GM12864 (cell line): ENCODE measurements around the gene ADPRS.

Source experiments
- DNase-seq: peaks from one replicate; pipeline ENCODE4 v3.0.0-alpha.2; 2011; ENCODE audit warnings: low read depth
- H3K4me3 ChIP-seq: 2 replicates; pipeline ENCODE4 v1.5.1; 2011; ENCODE audit warnings: mild to moderate bottlenecking, low read depth, low read length, control low read depth
- TF ChIP-seq, protein P1 (sequence below): IDR thresholded peaks from 2 replicates; pipeline ENCODE4 v1.5.1; 2011; ENCODE audit warnings: low read depth, mild to moderate bottlenecking, moderate library complexity, low read length, control low read depth, inconsistent platforms; ENCODE audit errors: missing control alignments

Gene ADPRS

DNA sequence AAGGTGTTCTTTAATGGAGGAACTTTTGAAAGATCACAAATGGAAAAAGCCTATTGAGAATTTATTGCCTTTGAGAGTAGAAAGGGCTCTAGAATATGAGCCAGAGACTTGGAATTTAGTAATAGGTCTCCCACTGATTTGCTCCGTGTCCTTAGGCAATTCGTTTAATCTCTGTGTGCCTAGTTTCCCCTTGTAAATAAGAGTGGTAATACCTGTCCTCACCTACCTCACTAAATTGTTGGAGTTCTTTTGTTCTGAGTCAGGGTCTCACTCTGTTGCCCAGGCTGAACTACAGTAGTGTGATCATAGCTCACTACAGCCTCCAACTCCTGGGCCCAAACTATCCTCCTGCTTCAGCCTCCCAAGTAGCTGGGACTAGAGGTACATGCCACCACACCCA lies 19.8 kb upstream of the ADPRS start:
- no peak for DNase-seq

DNA sequence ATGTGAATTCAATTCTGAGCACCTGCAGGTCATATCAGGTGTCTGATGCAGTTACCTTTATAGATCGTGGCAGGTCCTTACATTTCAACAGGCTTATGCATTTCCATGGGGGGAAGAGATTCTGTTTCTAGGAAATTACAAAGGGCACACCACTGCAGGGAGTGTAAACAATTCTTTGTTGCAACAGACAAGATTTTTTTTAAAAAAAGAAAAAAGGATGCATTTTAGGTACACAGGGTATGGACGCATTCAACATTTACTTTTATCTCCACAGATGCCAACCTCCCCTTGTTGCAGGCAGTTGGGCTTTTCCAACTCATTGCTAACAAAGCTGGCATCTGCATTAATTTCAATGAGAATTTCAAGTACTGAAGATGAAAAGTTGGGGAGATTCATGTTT lies 18.3 kb upstream of the ADPRS start:
- TF ChIP-seq, protein P1, sequence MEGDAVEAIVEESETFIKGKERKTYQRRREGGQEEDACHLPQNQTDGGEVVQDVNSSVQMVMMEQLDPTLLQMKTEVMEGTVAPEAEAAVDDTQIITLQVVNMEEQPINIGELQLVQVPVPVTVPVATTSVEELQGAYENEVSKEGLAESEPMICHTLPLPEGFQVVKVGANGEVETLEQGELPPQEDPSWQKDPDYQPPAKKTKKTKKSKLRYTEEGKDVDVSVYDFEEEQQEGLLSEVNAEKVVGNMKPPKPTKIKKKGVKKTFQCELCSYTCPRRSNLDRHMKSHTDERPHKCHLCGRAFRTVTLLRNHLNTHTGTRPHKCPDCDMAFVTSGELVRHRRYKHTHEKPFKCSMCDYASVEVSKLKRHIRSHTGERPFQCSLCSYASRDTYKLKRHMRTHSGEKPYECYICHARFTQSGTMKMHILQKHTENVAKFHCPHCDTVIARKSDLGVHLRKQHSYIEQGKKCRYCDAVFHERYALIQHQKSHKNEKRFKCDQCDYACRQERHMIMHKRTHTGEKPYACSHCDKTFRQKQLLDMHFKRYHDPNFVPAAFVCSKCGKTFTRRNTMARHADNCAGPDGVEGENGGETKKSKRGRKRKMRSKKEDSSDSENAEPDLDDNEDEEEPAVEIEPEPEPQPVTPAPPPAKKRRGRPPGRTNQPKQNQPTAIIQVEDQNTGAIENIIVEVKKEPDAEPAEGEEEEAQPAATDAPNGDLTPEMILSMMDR: no peak
- DNase-seq: no peak

More for the DNA sequence above, 19.8 kb upstream of the ADPRS start:
- H3K4me3 ChIP-seq: no peak overlapping the region
- TF ChIP-seq, protein P1: no peak

DNA sequence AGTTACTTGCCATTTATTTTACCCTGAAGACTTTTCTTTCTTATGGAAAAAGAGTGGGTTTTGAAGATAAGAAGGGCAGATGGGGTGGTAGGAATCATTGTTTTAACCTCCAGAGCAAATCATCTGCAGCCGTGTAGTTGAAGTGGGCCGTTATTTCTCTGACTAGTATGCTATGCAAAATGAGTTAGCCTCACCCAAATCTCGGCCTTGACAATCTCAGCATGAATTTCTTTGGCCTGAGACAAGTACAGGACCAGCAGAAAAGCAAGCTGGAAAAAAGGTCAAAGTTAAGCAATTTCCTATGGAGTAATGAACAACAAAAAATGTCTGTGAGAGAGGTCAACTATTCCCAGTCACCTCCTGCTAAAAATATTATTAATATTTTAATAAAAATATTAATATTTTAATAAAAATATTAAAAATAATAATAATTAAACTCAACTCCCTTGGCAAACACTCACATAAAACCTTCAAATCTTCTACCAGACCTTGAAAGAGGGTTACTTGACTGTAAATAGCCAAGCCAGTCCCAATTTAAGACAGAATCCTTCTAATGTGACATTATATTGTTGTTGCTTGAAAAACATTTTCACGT lies 11.6 kb upstream of the ADPRS start:
- no peak for DNase-seq
- TF ChIP-seq, protein P1: no peak
- H3K4me3 ChIP-seq: no peak overlapping the region

More for the DNA sequence above, 18.3 kb upstream of the ADPRS start:
- H3K4me3 ChIP-seq: no peak overlapping the region

DNA sequence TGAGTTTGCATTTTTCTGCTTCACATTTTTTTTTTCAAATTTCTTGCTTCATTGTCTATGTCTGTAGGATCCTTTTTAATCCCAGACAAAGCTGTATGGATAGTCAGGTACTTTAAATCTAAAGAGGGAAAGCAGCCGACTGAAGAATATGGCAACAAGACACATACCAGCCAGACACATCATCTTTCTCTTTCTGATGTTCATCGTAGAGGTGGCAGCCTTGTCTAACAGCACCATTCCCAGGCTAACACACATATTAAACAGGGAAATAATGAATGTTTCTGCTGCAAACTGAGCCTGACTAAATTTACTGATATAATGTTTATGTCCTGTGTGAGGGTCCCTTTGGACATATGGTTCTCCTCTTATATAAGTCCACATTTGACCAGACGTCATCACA lies 8.5 kb upstream of the ADPRS start:
- TF ChIP-seq, protein P1: no peak
- no peak overlapping the region for H3K4me3 ChIP-seq

DNA sequence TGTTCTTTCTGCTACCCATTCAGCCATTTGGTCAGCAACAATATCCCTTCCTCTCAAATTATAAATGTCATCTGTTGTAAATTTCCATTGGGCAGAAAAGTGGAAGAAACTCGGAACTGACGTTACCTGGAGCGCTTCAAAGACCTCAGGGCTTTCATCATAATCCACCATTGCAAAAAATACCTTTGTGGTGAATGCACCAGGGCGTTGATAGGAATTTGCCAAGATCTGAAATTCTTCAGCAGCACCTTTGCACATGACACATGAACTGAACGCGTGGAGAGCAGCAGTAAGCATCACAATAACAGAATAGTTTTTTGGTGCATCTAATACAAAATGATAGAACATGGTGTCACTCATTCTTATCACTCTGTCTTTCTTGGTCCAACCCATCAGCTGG lies 7.9 kb upstream of the ADPRS start:
- TF ChIP-seq, protein P1: no peak
- no peak overlapping the region for H3K4me3 ChIP-seq
- DNase-seq: no peak

More for the DNA sequence above, 8.5 kb upstream of the ADPRS start:
- no peak for DNase-seq

DNA sequence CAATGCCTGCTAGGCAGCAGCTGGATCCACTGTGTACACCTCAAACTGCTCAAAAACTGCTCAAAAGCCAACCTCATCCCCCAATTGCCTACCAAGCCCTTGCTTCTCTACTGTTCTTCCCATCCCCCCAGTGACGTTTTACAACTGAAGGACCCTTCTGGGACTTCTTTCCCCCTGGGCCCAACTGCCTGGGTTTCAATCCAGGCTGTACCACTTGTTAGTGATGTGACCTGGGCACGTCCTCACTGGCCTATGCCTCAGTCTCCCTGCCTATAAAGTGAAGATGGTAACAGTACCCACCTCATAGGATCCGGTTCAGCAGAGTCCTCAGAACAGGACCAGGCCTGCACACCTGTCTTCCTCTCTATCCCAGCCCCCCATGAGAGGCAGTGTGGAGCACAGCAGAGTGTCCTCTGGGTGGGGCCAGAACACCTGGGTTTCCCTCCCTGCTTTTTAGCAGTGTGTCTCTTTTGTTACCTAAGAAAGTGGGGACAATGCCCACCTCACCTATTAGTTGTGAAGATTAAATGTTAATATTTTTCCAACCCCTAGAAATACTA lies 6.7 kb upstream of the ADPRS start:
- TF ChIP-seq, protein P1: no peak
- DNase-seq: no peak

DNA sequence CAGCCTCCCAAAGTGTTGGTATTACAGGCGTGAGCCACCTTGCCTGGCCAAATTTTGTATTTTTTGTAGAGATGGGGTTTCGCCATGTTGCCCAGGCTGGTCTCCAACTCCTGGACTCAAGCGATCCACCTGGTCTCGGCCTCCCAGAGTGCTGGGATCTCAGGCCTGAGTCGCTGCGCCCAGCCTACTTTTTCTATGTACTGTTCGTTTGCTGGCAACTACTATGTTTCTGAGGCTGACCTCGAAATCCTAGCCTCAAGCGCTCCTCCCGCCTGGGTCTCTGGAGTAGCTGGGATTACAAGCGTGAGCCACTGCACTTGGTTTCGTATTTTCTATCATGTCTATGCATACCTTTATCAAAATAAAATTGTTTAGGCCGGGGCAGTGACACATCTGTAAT lies 5.5 kb upstream of the ADPRS start:
- H3K4me3 ChIP-seq: no peak overlapping the region
- TF ChIP-seq, protein P1: no peak
- no peak for DNase-seq

More for the DNA sequence above, 6.7 kb upstream of the ADPRS start:
- no peak overlapping the region for H3K4me3 ChIP-seq
